Prostate gland (tissue), 2 donors: ENCODE measurements around the gene CYB5B.

Source experiments
- CTCF ChIP-seq, 4 experiments: fragments of 200-600 bp in 2 of 4; fragments of 450-650 bp in 2 of 4; sonication (generic) in 2 of 4; IDR thresholded peaks; 1 replicate in 3 of 4; 2 replicates in 1 of 4; pipeline ENCODE4 v1.5.1; 2016 to 2019; ENCODE audit warnings: antibody characterized with exemption in 4 of 4, mild to moderate bottlenecking in 2 of 4, moderate library complexity in 2 of 4
- POLR2A ChIP-seq: fragments of 450-650 bp; IDR thresholded peaks from one replicate; pipeline ENCODE4 v1.6.1; 2016; ENCODE audit warnings: antibody characterized with exemption, mild to moderate bottlenecking
- POLR2AphosphoS5 ChIP-seq: sonication (generic); formaldehyde crosslinking; IDR thresholded peaks from one replicate; pipeline ENCODE4 v1.6.1; 2017; ENCODE audit warnings: antibody characterized with exemption

GRCh38 chr16:69424935-69425784, 741 bp downstream of the CYB5B start:
- TF ChIP-seq CTCF (IDR thresholded peaks at IDR 0.05) (no peak), POLR2A (no peak), POLR2AphosphoS5 (no peak)
